Peyer's patch (tissue), 4 donors: ENCODE measurements around the gene DDX39A.

Source experiments
- CTCF ChIP-seq, 6 experiments: fragments of 450-650 bp in 4 of 6; fragments of 200-600 bp in 2 of 6; sonication (generic) in 1 of 6; IDR thresholded peaks; one replicate each; pipeline ENCODE4 v1.5.1; 2017 to 2019; ENCODE audit warnings: antibody characterized with exemption in 6 of 6, mild to moderate bottlenecking in 3 of 6, moderate library complexity in 1 of 6
- POLR2A ChIP-seq, 2 donors: fragments of 450-650 bp; IDR thresholded peaks; one replicate each; pipeline ENCODE4 v1.5.1; 2017; ENCODE audit warnings: antibody characterized with exemption in 2 of 2, mild to moderate bottlenecking in 2 of 2, moderate library complexity in 2 of 2

DNA sequence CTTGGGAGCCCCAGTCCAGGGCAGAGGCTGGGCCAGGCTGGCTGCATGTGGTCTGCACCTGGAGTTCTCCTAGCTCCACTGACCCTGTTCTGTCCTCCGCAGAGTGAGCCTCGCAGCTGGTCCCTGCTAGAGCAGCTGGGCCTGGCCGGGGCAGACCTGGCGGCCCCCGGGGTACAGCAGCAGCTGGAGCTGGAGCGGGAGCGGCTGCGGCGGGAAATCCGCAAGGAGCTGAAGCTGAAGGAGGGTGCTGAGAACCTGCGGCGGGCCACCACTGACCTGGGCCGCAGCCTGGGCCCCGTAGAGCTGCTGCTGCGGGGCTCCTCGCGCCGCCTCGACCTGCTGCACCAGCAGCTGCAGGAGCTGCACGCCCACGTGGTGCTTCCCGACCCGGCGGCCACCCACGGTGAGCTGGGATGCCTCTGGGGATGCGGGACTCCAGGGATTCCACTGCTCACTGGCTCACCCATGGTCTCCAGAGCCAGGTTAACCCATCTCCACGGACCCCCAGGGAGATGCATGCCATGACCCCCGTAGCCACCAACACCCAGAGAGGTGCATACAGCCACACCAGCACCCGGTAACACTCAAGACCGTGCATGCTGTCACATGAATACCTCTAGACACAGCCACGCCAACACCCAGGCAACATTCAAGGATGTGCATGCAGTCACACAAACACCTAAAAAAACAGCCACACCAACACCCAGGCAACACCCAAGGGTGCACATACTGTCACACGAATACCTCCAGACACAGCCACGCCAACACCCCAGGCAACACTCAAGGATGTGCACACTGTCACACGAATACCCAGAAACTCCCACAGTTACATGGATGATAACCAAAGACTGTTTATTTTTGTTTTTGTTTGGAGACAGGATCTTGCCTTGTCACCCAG lies 22.1 kb upstream of the DDX39A start:
- no peak for TF ChIP-seq CTCF (IDR thresholded peaks at IDR 0.05)
- no peak for TF ChIP-seq POLR2A (IDR thresholded peaks at IDR 0.05)
